Right lobe of liver (tissue), 6 donors: ENCODE data around the gene DLL4. TPM values are rescaled to one million over a fixed set of nuclear protein-coding genes. Genes with fewer than 3 reads are reported as not detected.
A peak's percentile ranks its signal among the peaks of the same experiment; 100 is the strongest.

Source experiments
- ATAC-seq, 4 donors: fragments of 200-7000 bp; cut with Tn5 transposase; one replicate each; pipeline ENCODE4 v1.9.1; 2020; ENCODE audit warnings: mild to moderate bottlenecking in 4 of 4, moderate library complexity in 4 of 4
- DNase-seq, 3 donors: peaks; one replicate each; pipeline ENCODE4 v3.0.0-alpha.2; 2020
- H3K27ac ChIP-seq, 3 donors: fragments of 200-600 bp; one replicate each; pipeline ENCODE4 v1.8.0; 2022
- H3K27me3 ChIP-seq, 2 donors: fragments of 200-600 bp; one replicate each; pipeline ENCODE4 v1.8.0; 2022
- H3K36me3 ChIP-seq, 4 donors: fragments of 200-600 bp; sonication (generic) in 1 of 4; one replicate each; pipeline versions ENCODE4 v1.5.1 to v1.8.0; 2017 to 2022; ENCODE audit warnings: control low read depth in 1 of 4
- H3K4me1 ChIP-seq, 4 donors: fragments of 200-600 bp; sonication (generic) in 1 of 4; one replicate each; pipeline versions ENCODE4 v1.5.1 to v1.8.0; 2017 to 2022; ENCODE audit warnings: control low read depth in 1 of 4
- H3K4me3 ChIP-seq, 3 donors: fragments of 200-600 bp; one replicate each; pipeline ENCODE4 v1.8.0; 2022
- H3K9me3 ChIP-seq, 4 donors: fragments of 200-600 bp; sonication (generic) in 1 of 4; one replicate each; pipeline versions ENCODE4 v1.5.1 to v1.8.0; 2017 to 2022; ENCODE audit warnings: control low read depth in 1 of 4
- CTCF ChIP-seq, 4 donors: fragments of 200-600 bp in 3 of 4; fragments of 450-650 bp in 1 of 4; IDR thresholded peaks; one replicate each; pipeline versions ENCODE4 v1.5.1 to v1.8.0; 2016 to 2022; ENCODE audit warnings: antibody characterized with exemption in 4 of 4, mild to moderate bottlenecking in 2 of 4
- POLR2A ChIP-seq: fragments of 450-650 bp; IDR thresholded peaks from one replicate; pipeline ENCODE4 v1.6.1; 2017; ENCODE audit warnings: antibody characterized with exemption, mild to moderate bottlenecking
- WGBS: methylation state at CpG from one replicate; pipeline ENCODE4 v1.1.6; 2018; ENCODE audit warnings: low coverage, low lambda C conversion rate; ENCODE audit not compliant: insufficient coverage; ENCODE audit errors: missing lambda C conversion rate; 5-methylcytosine and 5-hydroxymethylcytosine counted together
- intact Hi-C, 2 donors: fragments of 100-400 bp; cut with DNase I; formaldehyde crosslinking; loops; one replicate each; pipeline versions ENCODE4 v1.11.2 to v1.14.1; 2022
- long read RNA-seq: library from polyadenylated mRNA; unstranded; transcript quantifications from one replicate; pipeline ENCODE4 v2.0.0, GENCODE V29; 2019
- total RNA-seq, 6 experiments: library from RNA; depleted of rRNA in 2 of 6; stranded (reverse); fragments of >200 nt in 2 of 6; fragmentation: NEBNext Ultra II Directional in 3 of 6; extraction: Animal tissue kit (Norgen Biotek cat#: 25700) in 3 of 6; gene quantifications; one replicate each; pipeline versions ENCODE4 v1.1.0 to v1.2.4, GENCODE V29; 2016 to 2023
- donor health status: DM: no; HTN: yes; CAD: no.
- donor health status: DM: no; HTN: no; CAD: no.
- donor health status: DM: no; HTN: no; CAD: no.
- donor health status: DM: no; HTN: yes; CAD: no.
- donor health status: DM: no; HTN: yes; CAD: no.

Gene DLL4
- total RNA-seq: 1 to 10 TPM; 2.9 to 8.7 (median 4.2) TPM
- long read RNA-seq, partial matches to known transcripts: 0 of 1 reads
- long read RNA-seq, other reads (novel, unspliced or antisense): 0 of 1 reads

GRCh38 chr15:40928821-40929659 is at the start of gene DLL4:
Gene DLL4 (plus strand): TSS chr15:40929340. CDS start chr15:40929669, 329 bp downstream.
- WGBS: 0% methylated on average over 7 of the region's 71 CpGs
- no peaks in the 10 kb centered on the region for H3K9me3 ChIP-seq
- H3K27ac ChIP-seq: peak within 1 kb of the TSS in 2 of 3 donors; percentile 8 to 48
- H3K4me1 ChIP-seq: peaks cover 0 to 57% (median 24%) of the 10 kb centered on the region in 4 donors
- peaks cover 0 to 21% of the 10 kb centered on the region in 2 donors for H3K27me3 ChIP-seq
- ATAC-seq: peak; percentile 45 to 67 (median 62)
- no peaks in the 10 kb centered on the region for H3K36me3 ChIP-seq
- peak in 1 of 3 donors; percentile 75 for DNase-seq
- intact Hi-C loops: no loop called here
- TF ChIP-seq CTCF (IDR thresholded peaks at IDR 0.05) (no peak), POLR2A (peak; percentile 78)
- peak within 1 kb of the TSS; percentile 42 to 49 (median 43) for H3K4me3 ChIP-seq

- no peak for ATAC-seq
- Histone ChIP-seq H3K4me1 (no peaks in the 10 kb centered on the region), H3K4me3 (no peak overlapping the region), H3K36me3 (no peaks in the 10 kb centered on the region), H3K27ac (no peak overlapping the region), H3K9me3 (no peaks in the 10 kb centered on the region), H3K27me3 (no peaks in the 10 kb centered on the region)
- no peak for TF ChIP-seq POLR2A
- no peak for TF ChIP-seq CTCF (IDR thresholded peaks at IDR 0.05)
- intact Hi-C loops: no loop called here
- no peak for DNase-seq
- 90% methylated on average over 3 of the region's 6 CpGs for WGBS
These were observed 49.5 kb upstream of the DLL4 start for GRCh38 chr15:40879609-40880008.

- H3K27ac ChIP-seq: no peak overlapping the region
- H3K9me3 ChIP-seq: no peaks in the 10 kb centered on the region
- DNase-seq (no peak), ATAC-seq (no peak)
- H3K27me3 ChIP-seq: no peaks in the 10 kb centered on the region
- no peaks in the 10 kb centered on the region for H3K36me3 ChIP-seq
- no peak for TF ChIP-seq CTCF (IDR thresholded peaks at IDR 0.05)
- no peak for TF ChIP-seq POLR2A
- H3K4me3 ChIP-seq: no peak overlapping the region
- no peaks in the 10 kb centered on the region for H3K4me1 ChIP-seq
- intact Hi-C loops: no loop called here
- WGBS: 92% methylated on average over 5 of the region's 6 CpGs
These were observed 47.8 kb upstream of the DLL4 start for GRCh38 chr15:40881351-40881750.

DNA sequence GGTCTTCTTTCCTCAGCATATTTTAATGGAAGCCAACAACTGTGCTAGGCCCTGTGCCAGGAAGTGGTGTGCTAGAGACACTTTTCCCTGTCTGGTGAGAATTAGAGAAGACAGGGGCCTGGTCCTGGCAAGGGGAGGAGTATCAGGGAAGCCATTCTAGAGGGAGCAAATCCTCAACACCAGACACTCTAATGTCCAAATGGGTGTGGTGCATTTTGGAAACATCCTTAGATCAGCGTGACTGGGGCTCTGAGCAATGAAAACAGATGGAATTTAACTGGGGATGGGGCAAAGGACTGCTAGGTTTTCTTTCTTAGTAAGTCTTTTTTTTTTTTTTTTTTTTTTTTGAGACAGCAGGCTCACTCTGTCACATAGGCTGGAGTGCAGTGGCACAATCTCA is 42.6 kb upstream of the DLL4 start:
- DNase-seq (no peak), ATAC-seq (no peak)
- TF ChIP-seq POLR2A (no peak), CTCF (IDR thresholded peaks at IDR 0.05) (no peak)
- Histone ChIP-seq H3K4me3 (no peak overlapping the region), H3K36me3 (no peaks in the 10 kb centered on the region), H3K27ac (no peak overlapping the region), H3K27me3 (no peaks in the 10 kb centered on the region), H3K9me3 (no peaks in the 10 kb centered on the region), H3K4me1 (no peaks in the 10 kb centered on the region)
- 80% methylated on average over 1 of the region's 1 CpG for WGBS
- intact Hi-C loops: no loop called here
